ENCODE results near the gene OR1Q1. TPM values are rescaled to one million over a fixed set of nuclear protein-coding genes. Genes with fewer than 3 reads are reported as not detected.
A peak's percentile ranks its signal among the peaks of the same experiment; 100 is the strongest.

OR1Q1 gene
- total and polyA plus RNA-seq, 11 donors = not detected

DNA sequence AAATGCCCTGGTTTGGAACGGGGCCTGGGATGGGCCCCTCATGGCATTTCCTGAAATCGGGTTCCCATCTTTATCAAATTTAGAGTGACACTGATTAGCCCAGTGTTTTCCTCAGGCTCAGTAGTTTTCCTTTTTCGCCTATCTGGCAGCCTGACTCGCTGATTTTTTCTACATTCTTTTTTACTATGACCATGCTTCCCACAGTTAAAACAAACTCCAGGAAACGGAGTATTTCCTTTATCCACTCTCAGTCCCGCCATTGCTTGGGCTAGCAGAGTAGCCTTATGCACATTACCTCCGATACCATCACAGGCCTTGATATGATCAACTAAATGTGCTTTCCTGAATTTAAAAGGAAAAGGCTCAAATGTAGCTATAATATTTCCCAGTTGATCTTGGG lies 5.5 kb downstream of the OR1Q1 start:
- Histone ChIP-seq H3K4me3 (no peak overlapping the region), H3K9me3 (peaks cover 0 to 6% (median 0%) of the 10 kb centered on the region in 12 donors), H3K36me3 (no peaks in the 10 kb centered on the region), H3K27me3 (no peaks in the 10 kb centered on the region), H3K27ac (no peak overlapping the region), H3K4me1 (no peaks in the 10 kb centered on the region)
- intact Hi-C loops (cut with DNase I) = no loop called here
- DNase-seq (no peak), ATAC-seq (no peak)
- 47 to 59% (median 56%) methylated on average over 7 of the region's 7 CpGs for WGBS, 4 donors
- no peak for TF ChIP-seq POLR2A (IDR thresholded peaks at IDR 0.05)
- TF ChIP-seq, protein P1, sequence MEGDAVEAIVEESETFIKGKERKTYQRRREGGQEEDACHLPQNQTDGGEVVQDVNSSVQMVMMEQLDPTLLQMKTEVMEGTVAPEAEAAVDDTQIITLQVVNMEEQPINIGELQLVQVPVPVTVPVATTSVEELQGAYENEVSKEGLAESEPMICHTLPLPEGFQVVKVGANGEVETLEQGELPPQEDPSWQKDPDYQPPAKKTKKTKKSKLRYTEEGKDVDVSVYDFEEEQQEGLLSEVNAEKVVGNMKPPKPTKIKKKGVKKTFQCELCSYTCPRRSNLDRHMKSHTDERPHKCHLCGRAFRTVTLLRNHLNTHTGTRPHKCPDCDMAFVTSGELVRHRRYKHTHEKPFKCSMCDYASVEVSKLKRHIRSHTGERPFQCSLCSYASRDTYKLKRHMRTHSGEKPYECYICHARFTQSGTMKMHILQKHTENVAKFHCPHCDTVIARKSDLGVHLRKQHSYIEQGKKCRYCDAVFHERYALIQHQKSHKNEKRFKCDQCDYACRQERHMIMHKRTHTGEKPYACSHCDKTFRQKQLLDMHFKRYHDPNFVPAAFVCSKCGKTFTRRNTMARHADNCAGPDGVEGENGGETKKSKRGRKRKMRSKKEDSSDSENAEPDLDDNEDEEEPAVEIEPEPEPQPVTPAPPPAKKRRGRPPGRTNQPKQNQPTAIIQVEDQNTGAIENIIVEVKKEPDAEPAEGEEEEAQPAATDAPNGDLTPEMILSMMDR (IDR thresholded peaks at IDR 0.05) = no peak

DNA sequence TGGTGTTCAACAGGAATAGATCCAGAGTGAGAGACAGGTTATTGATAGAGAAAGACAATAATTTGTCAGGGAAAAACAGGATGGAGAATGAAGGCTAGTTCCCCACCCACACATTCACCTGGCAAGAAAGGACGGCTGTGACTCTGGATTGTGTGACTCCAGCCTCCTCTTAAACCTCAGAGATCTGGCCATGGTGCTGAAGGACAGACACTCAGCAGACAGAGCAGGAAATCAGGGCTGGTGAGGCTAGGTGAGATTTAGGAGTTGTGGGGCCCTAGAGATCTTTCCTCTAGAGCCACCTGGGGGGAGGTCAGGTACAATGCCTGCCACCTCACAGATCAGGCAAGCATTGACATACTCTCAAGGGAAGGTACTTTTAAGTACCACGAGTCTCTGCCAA lies 27.7 kb downstream of the OR1Q1 start:
- H3K4me1 ChIP-seq = no peaks in the 10 kb centered on the region
- WGBS, 4 donors = 24 to 45% (median 29%) methylated on average over 2 of the region's 2 CpGs
- TF ChIP-seq POLR2A (IDR thresholded peaks at IDR 0.05) = no peak
- TF ChIP-seq, protein P1 (IDR thresholded peaks at IDR 0.05) = no peak
- H3K27ac ChIP-seq = no peak overlapping the region
- peaks cover 0 to 23% (median 2%) of the 10 kb centered on the region in 12 donors for H3K9me3 ChIP-seq
- H3K27me3 ChIP-seq = no peaks in the 10 kb centered on the region
- intact Hi-C loops (cut with DNase I) = no loop called here
- DNase-seq = no peak
- no peak for ATAC-seq
- H3K36me3 ChIP-seq = no peaks in the 10 kb centered on the region
- H3K4me3 ChIP-seq = no peak overlapping the region

DNA sequence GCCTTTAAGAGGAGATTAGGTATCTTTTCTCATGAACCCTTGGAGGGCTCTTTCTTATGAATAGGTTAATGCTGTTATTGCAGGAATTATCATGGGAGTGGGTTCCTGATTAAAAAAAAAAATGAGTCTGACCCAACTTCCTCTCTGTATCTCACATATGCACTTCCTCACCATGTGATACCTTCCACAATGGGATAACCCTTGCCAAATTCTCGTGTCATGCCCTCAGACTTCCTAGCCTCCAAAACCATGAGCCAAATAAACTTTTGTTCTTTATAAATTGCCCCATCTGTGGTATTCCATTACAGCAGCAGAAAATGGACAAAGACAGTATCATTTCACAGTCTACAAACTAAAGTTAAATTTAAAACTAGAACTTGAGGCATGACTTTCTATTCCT lies 41.8 kb downstream of the OR1Q1 start:
- DNase-seq = peak in 1 of 5 donors; percentile 14
- Histone ChIP-seq H3K36me3 (no peaks in the 10 kb centered on the region), H3K27ac (peak overlapping the region in 3 of 12 donors; percentile 2 to 38 (median 24)), H3K4me1 (no peaks in the 10 kb centered on the region), H3K4me3 (no peak overlapping the region), H3K9me3 (peaks cover 0 to 5% (median 0%) of the 10 kb centered on the region in 12 donors), H3K27me3 (no peaks in the 10 kb centered on the region)
- 17 to 24% (median 21%) methylated on average over 1 of the region's 1 CpG for WGBS, 4 donors
- intact Hi-C loops (cut with DNase I) = no loop called here
- TF ChIP-seq POLR2A (IDR thresholded peaks at IDR 0.05) = no peak
- TF ChIP-seq, protein P1 (IDR thresholded peaks at IDR 0.05) = no peak
- peak in 2 of 4 donors; percentile 26 to 92 for ATAC-seq

DNA sequence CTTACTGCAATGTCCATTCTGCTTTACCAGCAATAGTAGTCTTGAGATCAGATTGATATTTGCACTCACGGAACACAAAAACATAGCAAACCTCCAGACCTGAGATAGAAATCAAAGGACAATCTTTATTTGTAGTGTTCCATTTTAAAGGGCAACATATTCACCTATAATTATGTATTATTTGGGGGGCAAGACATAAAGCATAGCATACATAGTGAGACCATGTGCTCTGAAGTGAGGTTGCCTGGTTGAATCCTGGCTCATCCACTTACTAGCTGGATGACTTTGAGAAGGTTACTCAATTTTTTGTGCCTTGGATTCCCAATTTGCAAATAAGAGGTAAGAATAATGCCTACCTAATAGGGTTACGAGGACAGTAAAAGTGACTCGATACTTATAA lies 43.0 kb downstream of the OR1Q1 start, which contains the start of gene OR1B1:
TSS of gene OR1B1 (minus strand) at position 101 of the 400 bp plus-strand sequence.
- H3K36me3 ChIP-seq = no peaks in the 10 kb centered on the region
- H3K9me3 ChIP-seq = peaks cover 0 to 5% (median 0%) of the 10 kb centered on the region in 12 donors
- TF ChIP-seq, protein P1 (IDR thresholded peaks at IDR 0.05) = no peak
- no peak for TF ChIP-seq POLR2A (IDR thresholded peaks at IDR 0.05)
- no peaks in the 10 kb centered on the region for H3K27me3 ChIP-seq
- no peak for DNase-seq
- intact Hi-C loops (cut with DNase I) = no loop called here
- no peak for ATAC-seq
- no peaks in the 10 kb centered on the region for H3K4me1 ChIP-seq
- 88 to 93% (median 89%) methylated on average over 3 of the region's 3 CpGs for WGBS, 4 donors
- no peak within 1 kb of the TSS for H3K4me3 ChIP-seq
- H3K27ac ChIP-seq = peak within 1 kb of the TSS in 2 of 12 donors; percentile 1 to 23
